NOMO-1 treated with dmso at 0.1 percent for 144 hours (cell line): ENCODE data around the gene RASA4B.
"Not testable (repeated sequence)": the region's sequence is repeated elsewhere in the genome, so short reads cannot be mapped to it uniquely, and the experiment has no call there.

Source experiments
- DNase-seq: peaks from one replicate; lab custom pipeline; 2025; ENCODE audit not compliant: unreplicated experiment; lab: John Stamatoyannopoulos, UW

RASA4B gene

DNA sequence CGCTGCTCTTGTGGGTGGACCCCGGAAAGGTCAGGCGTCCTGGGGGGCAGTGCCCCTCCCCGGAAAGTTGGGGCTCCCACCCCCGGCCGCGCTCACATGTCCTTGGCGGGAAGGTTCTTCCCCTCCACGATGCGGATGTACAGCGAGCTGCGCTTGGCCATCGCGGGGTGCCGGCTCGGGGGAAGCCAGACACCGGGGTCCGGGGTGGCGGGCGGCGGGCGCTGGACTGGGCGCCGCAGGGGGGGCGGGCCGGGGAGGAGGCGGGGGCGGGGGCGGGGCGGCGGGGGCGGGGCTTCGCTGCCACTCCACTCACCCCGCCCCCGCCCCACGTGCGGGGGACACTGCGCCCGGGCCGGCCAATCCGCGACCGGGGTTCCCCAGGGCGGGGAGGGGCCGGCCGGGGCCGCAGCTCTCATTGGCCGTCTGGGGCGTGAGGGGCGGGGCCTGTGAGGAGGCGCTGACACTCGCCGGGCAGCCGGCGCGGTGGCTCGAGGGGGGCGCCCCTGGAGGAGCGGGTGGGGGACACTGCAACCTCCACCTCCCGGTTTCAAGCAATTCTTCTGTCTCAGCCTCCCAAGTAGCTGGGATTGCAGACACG, at the start of gene RASA4B:
TSS of gene RASA4B (minus strand) at position 228 of the 598 bp plus-strand sequence. CDS start at position 161, 67 bp downstream.
- not testable (repeated sequence) for DNase-seq

DNA sequence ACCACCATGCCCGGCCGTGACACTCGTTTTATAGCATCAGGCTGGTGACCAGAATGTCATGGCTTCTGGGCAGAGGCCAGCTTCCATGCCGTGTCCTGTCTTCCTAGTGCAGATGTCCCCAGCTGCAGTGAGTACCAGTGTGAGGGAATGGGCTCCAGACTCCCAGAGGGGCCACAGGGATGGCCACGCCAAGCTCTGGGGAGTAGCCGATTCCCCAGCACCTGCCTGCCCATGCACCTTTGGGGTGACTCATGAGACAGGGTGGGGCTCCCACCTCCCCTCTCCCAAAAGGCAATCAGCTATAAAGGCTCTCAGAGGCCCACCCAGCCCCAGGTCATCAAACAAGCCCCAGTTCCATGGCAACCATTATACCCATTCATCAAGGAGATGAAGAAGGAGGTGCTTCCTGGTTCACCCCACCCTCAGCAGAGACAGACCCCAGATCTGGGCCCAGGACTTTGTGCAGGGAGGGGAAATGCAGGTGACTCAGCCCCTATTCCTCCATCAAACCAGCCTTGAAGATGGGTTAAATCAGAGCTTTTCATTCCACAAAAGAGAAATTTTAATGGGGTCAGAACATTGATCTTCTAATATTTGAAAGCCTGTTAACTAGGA, 33.3 kb upstream of the RASA4B start, which contains the start of gene SPDYE2:
TSS of gene SPDYE2 (plus strand) at position 419 of the 615 bp plus-strand sequence. CDS start 2,030 bp downstream, outside the sequence.
- not testable (repeated sequence) for DNase-seq

DNA sequence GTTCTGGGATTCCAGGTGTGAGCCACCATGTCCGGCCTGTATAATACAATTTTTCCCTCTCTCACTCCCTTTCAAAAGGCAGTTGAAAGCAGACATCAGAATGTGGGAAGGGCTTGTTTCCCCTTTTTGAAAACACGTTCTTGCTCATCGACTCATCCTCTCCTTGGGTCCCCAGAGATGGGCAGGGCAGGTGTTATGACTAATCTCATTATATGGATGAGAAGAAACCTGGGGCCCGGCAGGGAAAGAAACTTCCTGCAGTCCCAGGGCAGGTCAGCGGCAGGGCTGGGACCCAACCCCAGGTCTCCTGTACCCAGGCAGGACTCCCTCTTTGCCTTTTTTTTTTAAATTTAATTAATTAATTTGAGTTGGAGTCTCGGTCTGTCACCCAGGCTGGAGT, 28.8 kb upstream of the RASA4B start:
- DNase-seq = not testable (repeated sequence)

DNA sequence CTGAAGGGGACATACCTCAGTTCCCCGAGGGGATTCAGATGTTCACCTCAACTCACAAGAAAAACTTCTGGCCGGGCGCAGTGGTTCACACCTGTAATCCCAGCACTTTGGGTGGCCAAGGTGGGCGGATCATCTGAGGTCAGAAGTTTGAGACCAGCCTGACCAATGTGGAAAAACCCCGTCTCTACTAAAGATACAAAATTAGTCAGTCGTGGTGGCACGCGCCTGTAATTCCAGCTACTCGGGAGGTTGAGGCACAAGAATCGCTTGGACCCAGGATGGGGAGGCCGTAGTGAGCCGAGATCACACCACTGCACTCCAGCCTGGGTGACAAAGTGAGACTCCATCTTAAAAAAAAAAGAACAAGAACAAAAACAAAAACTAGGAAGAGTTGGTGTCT, 27.7 kb upstream of the RASA4B start:
- not testable (repeated sequence) for DNase-seq

DNA sequence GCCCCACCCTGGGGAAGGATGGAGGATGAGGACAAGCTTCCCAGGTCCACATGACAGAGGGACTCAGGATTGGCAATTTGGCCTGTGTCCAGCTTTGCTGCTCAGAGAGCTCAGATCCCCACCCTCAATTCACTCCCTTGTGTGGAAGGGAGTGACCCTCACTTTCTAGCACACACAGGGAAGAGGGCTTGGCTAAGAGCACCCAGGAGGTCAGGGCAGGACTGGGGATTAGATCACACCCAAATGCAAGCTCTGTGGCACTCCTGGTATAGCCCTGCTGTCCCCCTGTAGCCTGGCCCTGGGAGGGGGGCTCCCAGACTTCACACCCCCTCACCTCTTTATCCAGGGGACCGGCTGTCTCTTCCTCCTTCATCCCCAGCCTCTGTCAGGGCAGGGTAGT, 26.8 kb upstream of the RASA4B start:
- not testable (repeated sequence) for DNase-seq

DNA sequence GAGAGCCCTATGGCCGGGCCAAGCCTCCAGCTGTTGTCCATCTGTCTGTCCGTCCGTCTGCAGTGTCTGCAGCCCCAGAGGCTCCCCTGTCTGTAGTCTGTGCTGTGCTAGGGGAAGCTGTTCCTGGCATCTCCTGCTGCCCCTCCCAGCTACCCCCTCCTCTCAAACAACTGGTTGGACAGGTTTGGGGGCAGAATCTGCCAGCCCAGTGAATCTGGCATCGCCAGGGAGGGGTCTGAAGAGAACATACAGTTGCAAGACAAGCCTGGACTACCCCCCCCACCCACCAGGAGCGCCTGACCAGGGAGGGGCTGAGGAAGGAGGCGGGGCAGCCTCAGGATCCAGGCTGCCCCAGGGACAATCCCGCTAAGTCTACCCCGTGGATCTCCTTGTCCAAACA, 26.0 kb upstream of the RASA4B start, which contains the start of gene UPK3BL2:
TSS of gene UPK3BL2 (minus strand) at position 101 of the 400 bp plus-strand sequence. CDS start at position 41, 60 bp downstream.
- not testable (repeated sequence) for DNase-seq

DNA sequence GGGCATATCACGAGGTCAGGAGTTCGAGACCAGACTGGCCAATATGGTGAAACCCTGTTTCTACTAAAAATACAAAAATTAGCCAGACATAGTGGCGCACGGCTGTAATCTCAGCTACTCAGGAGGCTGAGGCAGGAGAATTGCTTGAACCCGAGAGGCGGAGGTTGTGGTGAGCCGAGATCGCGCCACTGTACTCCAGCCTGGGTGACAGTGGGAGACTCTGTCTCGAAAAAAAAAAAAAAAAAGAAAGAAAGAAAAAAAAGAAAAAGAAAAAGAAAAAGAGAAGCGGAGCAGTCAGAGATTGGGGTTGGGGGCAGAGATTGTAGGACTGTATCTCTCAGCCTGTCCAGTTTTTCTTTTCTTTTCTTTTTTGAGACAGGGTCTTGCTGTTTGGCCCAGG, 25.2 kb upstream of the RASA4B start:
- DNase-seq = not testable (repeated sequence)

DNA sequence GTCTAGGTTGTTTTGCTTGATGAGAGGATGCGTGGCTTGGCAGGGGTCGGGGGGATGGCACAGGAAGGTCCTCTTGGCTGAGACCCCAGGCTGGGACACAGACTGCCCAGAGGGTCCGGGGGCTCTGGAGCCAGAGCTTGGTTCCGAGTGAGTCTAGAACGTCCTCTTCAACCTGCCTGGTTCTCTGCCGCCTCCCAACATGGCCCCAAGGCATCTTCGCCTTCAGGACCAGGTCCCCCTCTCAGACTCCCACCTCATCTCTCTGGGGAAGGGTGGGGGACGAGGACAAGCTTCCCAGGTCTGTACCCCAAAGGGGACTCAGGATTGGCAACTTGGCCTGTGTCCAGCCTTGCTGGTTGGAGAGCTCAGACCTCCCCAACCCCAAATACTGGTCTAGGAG, 24.5 kb upstream of the RASA4B start:
- not testable (repeated sequence) for DNase-seq

DNA sequence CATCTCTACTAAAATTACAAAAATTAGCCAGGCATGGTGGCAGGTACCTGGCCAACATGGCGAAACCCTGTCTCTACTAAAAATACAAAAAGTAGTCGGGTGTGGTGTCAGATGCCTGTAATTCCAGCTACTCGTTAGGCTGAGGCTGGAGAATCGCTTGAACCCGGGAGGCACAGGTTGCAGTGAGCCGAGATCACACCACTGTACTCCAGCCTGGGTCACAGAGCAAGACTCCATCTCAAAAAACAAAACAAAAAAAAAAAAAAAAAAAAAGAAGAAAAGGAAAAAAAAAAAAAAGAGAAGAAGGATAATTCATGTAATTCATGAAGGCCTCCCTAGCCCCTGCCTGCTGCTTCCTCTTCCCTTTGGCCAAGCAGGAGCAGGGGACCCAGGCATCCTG, 23.0 kb upstream of the RASA4B start:
- not testable (repeated sequence) for DNase-seq

DNA sequence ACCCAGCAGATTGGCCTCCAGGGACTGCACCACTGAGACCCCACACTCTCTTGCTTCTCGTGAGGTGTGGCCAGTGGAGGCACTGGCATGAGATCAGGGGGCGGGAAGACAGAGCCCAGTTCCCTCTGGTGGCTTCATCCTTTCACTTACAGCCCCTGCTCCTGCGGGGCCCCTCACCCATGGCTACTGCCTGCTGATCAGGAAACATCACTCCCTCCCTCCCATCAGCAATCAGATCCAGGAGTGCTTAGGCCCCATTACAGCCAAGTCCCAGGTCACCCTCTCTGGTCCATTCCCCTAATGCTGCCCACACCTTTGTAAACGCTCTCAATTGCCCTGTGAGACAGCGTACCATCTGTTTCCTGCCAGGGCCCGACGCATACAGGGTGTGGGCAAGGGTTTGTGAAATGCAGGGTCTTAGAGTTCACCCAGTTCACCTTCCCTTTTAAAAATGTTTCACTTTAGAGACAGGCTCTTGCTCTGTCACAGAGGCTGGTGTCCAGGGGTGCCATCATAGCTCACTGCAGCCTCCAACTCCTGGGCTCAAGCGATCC, 17.6 kb upstream of the RASA4B start:
- not testable (repeated sequence) for DNase-seq

DNA sequence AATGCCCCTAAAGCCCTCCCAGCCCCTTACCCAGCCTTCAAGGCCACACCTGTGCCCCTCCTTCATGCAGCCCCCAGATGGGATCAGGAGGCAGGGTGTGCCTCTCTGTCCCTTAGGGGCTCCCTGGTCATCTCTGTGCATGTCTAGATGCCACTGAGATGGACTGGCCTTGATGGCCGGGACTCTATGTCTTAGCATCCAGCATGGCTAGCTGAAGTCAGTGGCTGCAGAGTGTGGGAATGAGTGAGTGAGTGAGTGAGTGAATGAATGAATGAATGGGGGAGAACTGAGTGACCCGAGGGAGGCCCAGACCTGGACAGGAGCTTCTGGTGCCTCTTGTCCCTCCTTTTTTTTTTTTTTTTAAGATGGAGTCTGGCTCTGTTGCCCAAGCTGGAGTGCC, 14.6 kb upstream of the RASA4B start:
- not testable (repeated sequence) for DNase-seq

DNA sequence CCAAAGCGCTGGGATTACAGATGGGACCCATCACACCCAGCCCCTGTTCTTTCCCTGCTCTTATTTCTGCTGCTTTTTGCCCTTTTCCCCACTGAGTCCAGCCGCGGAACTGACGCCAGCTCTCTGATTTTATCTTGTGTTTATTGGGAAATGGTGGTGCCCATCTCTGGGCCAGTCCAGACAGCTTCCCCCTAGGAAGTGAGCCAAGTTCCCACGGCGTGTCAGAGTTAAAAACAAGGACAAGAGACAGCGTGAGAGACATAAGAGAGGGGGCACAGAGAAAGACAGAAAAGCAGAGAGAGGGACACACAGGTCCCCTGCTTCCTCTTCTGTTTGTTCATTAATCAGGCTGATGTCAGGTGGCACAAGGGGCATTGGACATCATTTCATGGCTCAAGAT, 14.0 kb upstream of the RASA4B start:
- not testable (repeated sequence) for DNase-seq

DNA sequence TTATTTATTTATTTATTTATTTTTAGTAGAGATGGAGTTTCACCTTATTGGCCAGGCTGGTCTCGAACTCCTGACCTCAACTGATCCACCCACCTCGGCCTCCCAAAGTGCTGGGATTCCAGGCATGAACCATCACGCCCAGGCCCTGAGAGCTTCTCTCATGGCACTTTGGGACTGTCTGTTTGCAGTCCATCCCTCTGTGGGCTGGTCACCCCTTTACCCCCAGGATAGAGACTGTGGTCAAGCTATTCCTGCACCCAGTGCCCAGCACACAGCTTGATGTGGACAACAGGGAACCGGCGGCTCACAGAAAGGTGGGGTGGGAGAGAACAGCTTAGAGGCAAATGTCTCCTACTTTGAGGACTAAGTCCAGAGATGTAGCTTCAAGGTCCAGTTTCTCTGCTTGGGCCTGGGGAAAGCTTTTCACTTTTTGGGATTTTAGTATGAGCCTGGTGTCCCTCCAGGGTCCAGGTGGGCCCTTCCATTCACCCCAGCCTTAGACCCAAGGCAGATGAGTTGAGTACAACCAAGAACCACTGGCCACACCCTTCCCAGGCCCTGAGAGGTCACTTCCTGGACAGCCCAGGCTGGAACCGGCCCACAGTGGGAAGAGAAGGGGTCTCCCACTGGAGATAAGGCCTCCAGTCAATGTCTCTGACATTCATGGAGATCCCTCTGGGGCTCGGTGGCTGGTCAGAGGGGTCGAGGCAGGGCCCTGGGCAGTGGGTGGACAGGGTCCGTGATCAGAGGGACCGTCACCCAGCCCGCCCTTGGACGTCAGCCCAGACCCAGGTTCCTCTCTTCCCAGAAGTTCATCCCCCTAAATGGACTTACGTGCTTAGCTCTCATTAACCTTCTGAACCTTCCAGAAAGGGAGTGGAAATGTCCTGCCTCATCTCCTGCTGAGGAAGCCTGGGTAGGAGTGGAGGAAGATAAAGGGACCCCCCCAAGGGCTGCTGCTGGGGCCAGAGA, 10.5 kb upstream of the RASA4B start:
- not testable (repeated sequence) for DNase-seq

DNA sequence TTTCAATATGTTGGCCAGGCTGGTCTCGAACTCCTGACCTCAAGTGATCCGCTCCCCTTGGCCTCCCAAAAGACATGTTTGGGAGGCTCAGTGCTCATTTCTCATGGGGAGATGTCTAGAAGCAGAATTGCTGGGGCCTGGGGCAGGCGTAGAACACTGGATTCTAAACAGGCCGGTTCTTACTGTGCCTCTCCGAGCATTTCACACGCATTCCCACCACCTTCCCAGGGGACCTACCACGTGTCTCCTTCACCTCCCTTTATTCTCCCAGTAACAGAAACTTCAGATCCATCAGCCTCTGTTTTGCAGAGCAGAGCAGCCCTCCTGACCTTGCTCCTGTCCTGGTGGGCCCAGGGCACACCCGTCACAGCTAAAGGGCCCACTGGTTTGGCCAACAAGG, 9.6 kb upstream of the RASA4B start:
- DNase-seq = not testable (repeated sequence)

DNA sequence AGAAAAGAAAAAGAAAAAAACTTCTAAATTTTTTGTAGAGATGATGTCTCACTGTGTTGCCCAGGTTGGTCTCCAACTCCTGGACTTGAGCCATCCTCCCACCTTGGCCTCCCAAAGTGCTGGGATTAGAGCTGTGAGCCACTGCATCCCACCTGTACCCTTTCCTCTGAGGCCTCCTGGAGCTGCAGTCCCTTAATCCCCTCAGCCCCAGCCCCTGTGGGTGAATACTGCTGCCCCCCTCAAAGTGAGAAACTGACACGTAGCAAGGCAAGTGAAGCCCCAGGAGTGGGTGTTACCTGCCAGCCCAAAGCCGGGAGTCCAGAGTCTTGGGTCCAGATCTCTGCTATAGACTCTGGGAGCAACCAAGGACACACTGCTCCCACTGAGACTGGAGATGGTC, 7.2 kb upstream of the RASA4B start:
- not testable (repeated sequence) for DNase-seq

DNA sequence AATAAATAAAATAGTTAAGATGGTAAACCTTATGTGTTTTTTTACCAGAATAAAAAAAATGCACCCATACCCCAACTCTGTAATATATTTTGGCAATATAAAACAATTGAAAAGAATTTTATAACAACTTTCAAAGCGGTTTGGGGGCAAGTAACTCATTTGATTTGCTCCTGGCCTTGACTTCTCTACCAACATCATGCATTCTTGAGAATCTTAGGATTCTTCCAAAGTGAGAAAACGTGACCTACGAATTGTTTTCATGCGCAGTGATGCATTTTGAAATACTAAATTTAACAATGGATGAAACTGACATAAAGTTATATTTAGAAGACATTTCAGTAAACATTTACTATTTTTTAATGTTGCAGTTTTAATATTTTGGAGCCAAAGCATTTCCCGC, 3.2 kb upstream of the RASA4B start:
- DNase-seq = not testable (repeated sequence)

DNA sequence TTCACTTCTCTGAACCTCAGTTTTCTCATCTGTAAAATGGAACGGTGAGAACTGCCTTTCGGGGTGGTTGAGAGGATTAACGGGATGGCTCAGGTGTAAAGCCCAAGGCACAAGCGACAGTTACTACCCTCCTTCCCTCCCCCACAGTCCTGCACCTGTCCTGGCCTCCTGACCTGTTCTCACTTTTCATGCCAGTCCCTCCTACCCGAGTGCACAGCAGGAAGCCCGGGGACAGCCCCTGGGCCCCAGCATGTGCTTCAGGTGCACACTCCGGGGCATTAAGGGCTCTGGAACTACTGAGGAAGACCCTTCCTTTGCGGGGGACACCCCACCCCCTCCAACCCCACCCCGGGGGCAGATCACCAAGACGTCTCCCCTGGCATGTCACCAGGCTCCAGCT, 626 bp downstream of the RASA4B start:
- DNase-seq = not testable (repeated sequence)

DNA sequence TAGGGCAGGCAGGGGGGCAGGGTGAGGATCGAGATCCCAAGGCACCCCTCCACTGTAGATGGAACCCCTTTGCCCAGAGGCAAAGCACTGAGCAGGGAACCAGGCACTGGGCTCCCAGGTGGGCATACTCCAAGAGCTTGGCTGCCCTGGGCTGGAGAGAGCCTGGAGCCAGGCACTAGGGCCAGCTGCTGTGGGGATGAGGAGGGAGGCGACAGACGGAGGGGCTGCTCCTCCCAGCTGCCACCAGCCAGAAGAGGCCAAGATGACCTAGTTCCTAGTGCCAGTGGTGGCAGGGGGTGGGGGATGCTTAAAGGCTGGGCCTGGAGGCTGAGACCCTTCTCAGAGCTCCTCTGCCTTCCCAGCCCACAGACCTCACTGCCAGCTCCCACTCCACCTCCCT, 1.7 kb downstream of the RASA4B start:
- DNase-seq = not testable (repeated sequence)

DNA sequence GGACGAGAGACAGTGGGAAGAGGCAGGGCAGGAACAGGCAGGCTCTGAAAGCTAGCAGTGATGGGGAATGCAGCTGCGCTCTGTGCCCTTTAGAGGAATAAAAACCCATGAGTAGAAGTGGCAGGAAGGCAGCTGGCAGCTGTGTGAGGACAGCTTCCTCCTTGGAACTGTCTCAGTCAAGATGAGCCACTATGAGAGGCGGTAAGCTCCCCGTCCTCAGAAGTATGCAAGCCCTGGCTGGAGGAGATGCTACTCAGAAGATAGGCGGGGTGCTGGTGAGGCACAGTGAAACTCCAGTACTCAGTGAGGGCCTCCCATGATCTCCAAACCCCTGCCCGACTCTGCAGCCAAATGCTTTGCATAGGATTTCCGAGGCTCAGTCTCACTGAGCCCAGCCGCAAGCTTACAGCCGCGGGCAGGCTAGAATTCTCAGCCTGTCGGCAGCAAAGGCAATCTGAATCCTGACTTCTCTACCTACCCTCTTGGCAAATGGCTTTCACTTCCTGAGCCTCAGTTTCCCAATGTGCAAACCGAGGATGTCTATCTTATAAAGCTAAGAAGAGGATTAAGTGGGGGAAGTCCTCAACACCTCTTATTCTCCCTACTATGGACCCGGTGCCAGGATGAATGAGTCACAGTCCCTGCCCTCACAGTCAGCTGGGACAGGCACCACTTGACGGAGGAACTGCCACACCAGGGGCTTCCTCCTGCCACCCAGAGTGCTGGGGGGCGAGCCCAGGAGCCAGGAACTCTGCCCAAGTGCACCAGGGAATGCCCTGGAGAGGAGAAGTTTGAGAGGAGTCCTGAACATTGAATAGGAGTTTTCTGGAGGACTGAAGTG, 2.5 kb downstream of the RASA4B start:
- DNase-seq = not testable (repeated sequence)

DNA sequence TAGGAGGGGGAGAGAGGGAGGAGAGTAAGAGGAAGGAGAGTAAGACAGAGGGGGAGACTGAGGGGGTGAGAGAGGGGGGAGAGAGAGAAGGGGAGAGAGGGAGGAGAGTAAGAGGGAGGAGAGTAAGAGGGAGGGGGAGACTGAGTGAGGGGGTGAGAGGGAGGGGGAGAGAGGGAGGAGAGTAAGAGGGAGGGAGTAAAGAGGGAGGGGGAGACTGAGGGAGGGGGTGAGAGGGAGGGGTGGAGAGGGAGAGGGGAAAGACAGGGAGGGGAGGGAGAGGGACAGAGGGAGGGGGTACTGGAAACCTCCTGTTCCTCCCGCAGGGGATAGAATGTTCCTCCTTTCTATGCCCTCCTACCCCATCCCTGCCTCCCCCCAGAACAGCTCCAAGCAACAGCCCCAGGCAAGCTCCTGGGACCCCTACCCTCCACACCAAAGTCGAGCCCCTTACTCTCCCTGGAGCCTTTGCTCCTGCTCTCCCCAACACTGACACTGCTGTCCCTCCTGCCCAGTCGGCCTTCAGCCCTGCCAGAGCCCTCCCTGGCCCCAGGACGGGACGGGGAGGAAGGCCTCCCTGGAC, 4.8 kb downstream of the RASA4B start:
- DNase-seq = not testable (repeated sequence)
